Liver (tissue), 9 donors: Measurements from ENCODE around the gene PTGDR. TPM values are rescaled to one million over a fixed set of nuclear protein-coding genes. Genes with fewer than 3 reads are reported as not detected.

Source experiments
- DNase-seq: peaks from one replicate; pipeline ENCODE4 v3.0.0-alpha.2; 2017; ENCODE audit warnings: low spot score
- H3K27ac ChIP-seq, 2 donors: one replicate each; pipeline ENCODE4 v1.7.0; 2013; ENCODE audit warnings: inconsistent platforms in 2 of 2, low read length in 2 of 2, control low read depth in 1 of 2, low read depth in 1 of 2, mild to moderate bottlenecking in 1 of 2
- H3K27me3 ChIP-seq, 4 donors: one replicate each; pipeline versions ENCODE4 v1.6.1 to v1.7.0; 2013; ENCODE audit warnings: low read length in 3 of 4, inconsistent platforms in 1 of 4, mild to moderate bottlenecking in 1 of 4, moderate library complexity in 1 of 4; ENCODE audit not compliant: control insufficient read depth in 4 of 4, insufficient read depth in 4 of 4
- H3K36me3 ChIP-seq, 4 donors: one replicate each; pipeline versions ENCODE4 v1.6.1 to v1.7.0; 2013; ENCODE audit warnings: low read length in 3 of 4, mild to moderate bottlenecking in 3 of 4, low read depth in 1 of 4, moderate library complexity in 1 of 4; ENCODE audit not compliant: control insufficient read depth in 4 of 4, insufficient read depth in 3 of 4
- H3K4me1 ChIP-seq, 4 donors: one replicate each; pipeline versions ENCODE4 v1.6.1 to v1.7.0; 2013; ENCODE audit warnings: low read length in 3 of 4, mild to moderate bottlenecking in 3 of 4, moderate library complexity in 1 of 4; ENCODE audit not compliant: control insufficient read depth in 4 of 4, insufficient read depth in 4 of 4
- H3K4me3 ChIP-seq, 3 donors: one replicate each; pipeline versions ENCODE4 v1.6.1 to v1.7.0; 2013; ENCODE audit warnings: low read length in 3 of 3, control low read depth in 1 of 3, low read depth in 1 of 3, mild to moderate bottlenecking in 1 of 3
- H3K9ac ChIP-seq, 2 donors: one replicate each; pipeline ENCODE4 v1.7.0; 2013; ENCODE audit warnings: low read length in 2 of 2, mild to moderate bottlenecking in 2 of 2, moderate library complexity in 2 of 2, control low read depth in 1 of 2, low read depth in 1 of 2
- H3K9me3 ChIP-seq, 4 donors: one replicate each; pipeline versions ENCODE4 v1.6.1 to v1.7.0; 2013; ENCODE audit warnings: low read length in 3 of 4; ENCODE audit not compliant: control insufficient read depth in 4 of 4
- ATF3 ChIP-seq: IDR thresholded peaks from 2 replicates; pipeline ENCODE4 v1.6.1; 2016; ENCODE audit warnings: antibody characterized with exemption
- CTCF ChIP-seq: fragments of 150-350 bp; IDR thresholded peaks from 2 replicates; pipeline ENCODE4 v1.5.1; 2017; ENCODE audit warnings: improper control_type of control experiment, low read depth, low read length; ENCODE audit not compliant: missing input control
- EGR1 ChIP-seq, 2 donors: IDR thresholded peaks; 2 replicates each; pipeline ENCODE4 v1.6.1; 2016 to 2018; ENCODE audit warnings: antibody characterized with exemption in 2 of 2, low read depth in 2 of 2
- FOXA1 ChIP-seq: IDR thresholded peaks from 2 replicates; pipeline ENCODE4 v1.6.1; 2016; ENCODE audit warnings: antibody characterized with exemption
- FOXA2 ChIP-seq: IDR thresholded peaks from 2 replicates; pipeline ENCODE4 v1.6.1; 2016; ENCODE audit warnings: antibody characterized with exemption
- GABPA ChIP-seq, 2 donors: IDR thresholded peaks in 1 of 2; conservative IDR thresholded peaks in 1 of 2; 2 replicates each; pipeline ENCODE4 v1.6.1; 2016; ENCODE audit warnings: antibody characterized with exemption in 2 of 2, mild to moderate bottlenecking in 1 of 2, moderate library complexity in 1 of 2
- HNF4A ChIP-seq, 2 donors: conservative IDR thresholded peaks; 2 replicates each; pipeline ENCODE4 v1.6.1; 2016; ENCODE audit warnings: antibody characterized with exemption in 2 of 2, mild to moderate bottlenecking in 2 of 2
- HNF4G ChIP-seq: IDR thresholded peaks from 2 replicates; pipeline ENCODE4 v1.6.1; 2016; ENCODE audit warnings: antibody characterized with exemption
- JUND ChIP-seq, 2 donors: IDR thresholded peaks; 2 replicates each; pipeline ENCODE4 v1.6.1; 2016; ENCODE audit warnings: antibody characterized with exemption in 2 of 2
- MAX ChIP-seq: IDR thresholded peaks from 2 replicates; pipeline ENCODE4 v1.6.1; 2016; ENCODE audit warnings: antibody characterized with exemption
- NR2F2 ChIP-seq: IDR thresholded peaks from 2 replicates; pipeline ENCODE4 v1.6.1; 2016; ENCODE audit warnings: antibody characterized with exemption
- RAD21 ChIP-seq, 2 donors: IDR thresholded peaks; 2 replicates each; pipeline ENCODE4 v1.6.1; 2016; ENCODE audit warnings: antibody characterized with exemption in 2 of 2, mild to moderate bottlenecking in 2 of 2
- REST ChIP-seq: IDR thresholded peaks from 2 replicates; pipeline ENCODE4 v1.6.1; 2016; ENCODE audit warnings: antibody characterized with exemption, mild to moderate bottlenecking
- RXRA ChIP-seq, 2 donors: IDR thresholded peaks; 2 replicates each; pipeline ENCODE4 v1.6.1; 2017 to 2018; ENCODE audit warnings: antibody characterized with exemption in 2 of 2, mild to moderate bottlenecking in 1 of 2
- SP1 ChIP-seq: IDR thresholded peaks from 2 replicates; pipeline ENCODE4 v1.6.1; 2018; ENCODE audit warnings: antibody characterized with exemption, mild to moderate bottlenecking
- TAF1 ChIP-seq: conservative IDR thresholded peaks from 2 replicates; pipeline ENCODE4 v1.6.1; 2016; ENCODE audit warnings: antibody characterized with exemption, mild to moderate bottlenecking
- YY1 ChIP-seq: IDR thresholded peaks from 2 replicates; pipeline ENCODE4 v1.6.1; 2016; ENCODE audit warnings: antibody characterized with exemption, mild to moderate bottlenecking
- WGBS: extraction: QIAGEN DNeasy Blood & Tissue Kit; methylation state at CpG from one replicate; pipeline ENCODE4 v1.1.7; 2013; 5-methylcytosine and 5-hydroxymethylcytosine counted together
- polyA plus RNA-seq, 2 donors: library from polyadenylated mRNA; stranded (reverse) in 1 of 2; unstranded in 1 of 2; fragments of 200-250 nt in 1 of 2; fragments of >200 nt in 1 of 2; fragmentation: Nextera tagmentation in 1 of 2; extraction: Ambion mirVana in 1 of 2; gene quantifications; one replicate each; pipeline versions ENCODE4 v1.2.1 to v1.2.3, GENCODE V29; 2013 to 2015
- total RNA-seq, 2 donors: library from RNA; depleted of rRNA; stranded (reverse); fragments of >200 nt; gene quantifications; one replicate each; pipeline ENCODE4 v1.2.3, GENCODE V29; 2014
- donor health status: healthy.
- donor health status: healthy.
- donor health status: healthy.
- donor health status: healthy.
- donor health status: healthy.

The PTGDR gene
- total and polyA plus RNA-seq, 4 donors = 0.14 to 1.4 (median 0.44) TPM

GRCh38 chr14:52298795-52299194 lies 31.3 kb downstream of the PTGDR start:
- WGBS = 89% methylated on average over 10 of the region's 10 CpGs
- Histone ChIP-seq H3K4me3 (no peak overlapping the region), H3K4me1 (no peaks in the 10 kb centered on the region), H3K27ac (no peak overlapping the region), H3K27me3 (no peaks in the 10 kb centered on the region), H3K9ac (no peak overlapping the region), H3K36me3 (no peaks in the 10 kb centered on the region), H3K9me3 (no peaks in the 10 kb centered on the region)
- no peak for DNase-seq
- TF ChIP-seq NR2F2 = no peak
- no peak for TF ChIP-seq FOXA2
- TF ChIP-seq JUND (IDR thresholded peaks at IDR 0.05) = no peak
- TF ChIP-seq FOXA1 = no peak
- no peak for TF ChIP-seq TAF1
- no peak for TF ChIP-seq HNF4A (conservative IDR thresholded peaks at IDR 0.05)
- no peak for TF ChIP-seq CTCF
- no peak for TF ChIP-seq GABPA (IDR thresholded peaks at IDR 0.05 in 1 of 2, conservative IDR thresholded peaks at IDR 0.05 in 1 of 2)
- TF ChIP-seq REST = no peak
- no peak for TF ChIP-seq HNF4G
- TF ChIP-seq RAD21 (IDR thresholded peaks at IDR 0.05) = no peak
- no peak for TF ChIP-seq SP1

GRCh38 chr14:52299692-52300278 lies 32.3 kb downstream of the PTGDR start:
- H3K27me3 ChIP-seq = peaks cover 0 to 2% (median 0%) of the 10 kb centered on the region in 4 donors
- no peak overlapping the region for H3K4me3 ChIP-seq
- no peak overlapping the region for H3K9ac ChIP-seq
- H3K27ac ChIP-seq = no peak overlapping the region
- no peak for DNase-seq
- H3K4me1 ChIP-seq = no peaks in the 10 kb centered on the region
- TF ChIP-seq SP1 (no peak), EGR1 (IDR thresholded peaks at IDR 0.05; ENCODE audit: low read depth in 2 of 2) (no peak), FOXA2 (no peak), ATF3 (no peak), HNF4G (no peak), MAX (no peak), YY1 (no peak), CTCF (peak; percentile 74), FOXA1 (no peak), TAF1 (no peak), NR2F2 (no peak), JUND (IDR thresholded peaks at IDR 0.05) (no peak), RXRA (IDR thresholded peaks at IDR 0.05) (no peak), RAD21 (IDR thresholded peaks at IDR 0.05) (peak; percentile 85 to 90), REST (no peak), HNF4A (conservative IDR thresholded peaks at IDR 0.05) (no peak)
- no peaks in the 10 kb centered on the region for H3K9me3 ChIP-seq
- H3K36me3 ChIP-seq = no peaks in the 10 kb centered on the region
